Endothelial cell of hepatic sinusoid (primary cell): Measurements from ENCODE around the gene ADIPOR2.

Experiments used
- in situ Hi-C: cut with HindIII; loops from 2 replicates; pipeline ENCODE4 v1.10.0; 2017; ENCODE audit warnings: low sequenced_read_pairs

The ADIPOR2 gene

GRCh38 chr12:1826401-1826800 lies 135.5 kb downstream of the ADIPOR2 start:
- in situ Hi-C loops: no loop called here

- in situ Hi-C loops: no loop called here
Measured at GRCh38 chr12:1826867-1827705, 136.2 kb downstream of the ADIPOR2 start.

DNA sequence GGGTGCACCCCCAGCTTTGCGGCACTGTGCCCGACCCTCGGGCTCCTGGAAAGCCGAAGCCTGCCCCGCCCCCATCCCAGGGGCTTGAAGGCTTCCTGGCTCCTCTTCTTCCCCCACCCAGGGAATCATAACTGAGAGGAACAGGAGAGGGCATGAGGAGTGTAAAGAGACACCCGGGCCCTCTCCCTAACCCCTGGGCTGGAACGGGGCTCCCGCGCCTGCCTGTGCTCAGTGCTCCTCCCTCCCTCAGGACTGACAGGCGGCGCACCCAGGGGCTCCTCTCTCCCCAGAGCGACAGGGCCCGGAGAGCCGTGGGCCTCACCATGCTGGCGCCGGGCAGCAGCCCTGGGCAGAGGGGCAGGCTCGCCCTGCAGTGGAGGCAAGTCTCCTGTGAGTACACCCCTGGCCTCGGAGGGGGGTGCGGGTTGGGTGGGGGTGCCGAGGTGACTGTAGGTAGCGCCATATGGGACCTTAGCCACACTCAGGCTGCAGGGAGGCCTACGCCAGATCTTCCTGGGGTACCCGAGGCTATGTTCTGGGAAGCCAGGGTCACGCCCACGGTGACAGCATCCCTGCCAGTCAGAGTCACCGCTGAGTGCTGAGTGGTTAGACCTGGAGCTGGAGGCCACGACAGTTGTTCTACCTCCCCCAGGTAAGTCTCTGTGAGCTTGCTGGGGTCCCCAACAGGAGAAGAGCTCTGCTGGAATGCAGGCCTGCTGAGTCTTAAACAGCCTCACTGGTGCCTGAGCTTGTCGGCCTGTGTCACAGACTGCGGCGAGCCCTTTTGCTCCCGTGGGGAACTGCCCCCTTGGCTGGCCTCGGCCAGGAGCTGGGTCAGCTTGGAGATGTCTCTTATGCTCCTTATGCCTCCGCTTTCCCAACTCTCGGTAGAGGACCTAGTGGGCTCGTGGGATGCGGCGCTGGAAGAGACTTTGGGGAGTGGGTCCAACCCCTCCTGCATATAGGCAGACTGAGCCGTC lies 137.2 kb downstream of the ADIPOR2 start:
- in situ Hi-C loops: no loop called here

GRCh38 chr12:1828856-1829255 lies 138.0 kb downstream of the ADIPOR2 start:
- in situ Hi-C loops: no loop called here

DNA sequence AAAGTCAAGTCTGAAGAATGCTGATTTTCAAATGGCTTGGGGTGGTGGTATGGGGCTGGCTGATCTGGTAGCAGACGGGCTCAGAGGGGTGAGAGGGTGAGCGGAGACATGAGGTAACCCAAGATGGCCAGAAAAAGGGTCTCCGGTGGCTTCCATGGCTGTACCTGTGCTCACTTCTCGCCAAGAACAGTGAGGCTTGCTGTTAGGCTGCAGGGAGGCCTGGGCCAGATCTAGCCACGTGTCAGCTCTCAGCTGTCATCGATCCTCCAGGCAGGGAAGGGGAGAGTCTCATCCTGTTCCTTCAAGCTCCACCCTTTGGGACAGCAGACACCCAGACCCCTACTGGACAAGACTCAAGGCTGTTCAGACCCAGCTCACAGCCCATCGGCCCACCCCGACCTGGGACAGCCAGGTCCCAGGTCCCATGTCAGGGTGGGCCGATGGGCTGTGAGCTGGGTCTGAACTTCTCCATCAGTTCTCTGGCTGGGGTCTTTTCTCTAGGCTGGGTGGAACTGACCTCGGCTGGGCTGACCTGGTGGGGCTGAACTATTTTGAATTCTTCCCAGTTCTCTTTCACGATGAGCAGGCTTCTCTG lies 138.5 kb downstream of the ADIPOR2 start:
- in situ Hi-C loops: no loop called here

DNA sequence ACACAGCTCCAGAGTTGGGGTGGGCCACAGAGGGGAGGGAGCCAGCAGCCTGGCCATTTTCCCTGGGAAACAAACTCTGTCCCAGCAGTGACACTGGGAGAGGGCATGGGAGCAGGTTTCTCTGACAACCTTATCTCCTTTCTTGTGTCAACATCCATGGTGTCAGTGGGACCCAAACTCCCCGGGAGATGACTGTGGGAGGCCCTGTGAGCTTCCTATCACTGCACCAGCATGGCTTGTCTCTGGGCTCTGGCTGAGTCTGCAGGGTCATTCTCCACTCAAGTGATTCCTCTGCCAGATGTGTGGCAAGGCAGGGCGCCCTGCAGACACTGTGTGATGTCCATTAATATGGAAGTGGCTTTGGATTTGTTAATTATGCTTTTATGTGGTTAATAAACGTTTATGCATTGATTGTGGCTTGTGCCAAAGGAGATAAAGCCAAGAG lies 139.6 kb downstream of the ADIPOR2 start:
- in situ Hi-C loops: no loop called here

- in situ Hi-C loops: no loop called here
Measured at GRCh38 chr12:1830981-1831963, 140.4 kb downstream of the ADIPOR2 start.

GRCh38 chr12:1832801-1833595 lies 142.1 kb downstream of the ADIPOR2 start:
- in situ Hi-C loops: no loop called here

DNA sequence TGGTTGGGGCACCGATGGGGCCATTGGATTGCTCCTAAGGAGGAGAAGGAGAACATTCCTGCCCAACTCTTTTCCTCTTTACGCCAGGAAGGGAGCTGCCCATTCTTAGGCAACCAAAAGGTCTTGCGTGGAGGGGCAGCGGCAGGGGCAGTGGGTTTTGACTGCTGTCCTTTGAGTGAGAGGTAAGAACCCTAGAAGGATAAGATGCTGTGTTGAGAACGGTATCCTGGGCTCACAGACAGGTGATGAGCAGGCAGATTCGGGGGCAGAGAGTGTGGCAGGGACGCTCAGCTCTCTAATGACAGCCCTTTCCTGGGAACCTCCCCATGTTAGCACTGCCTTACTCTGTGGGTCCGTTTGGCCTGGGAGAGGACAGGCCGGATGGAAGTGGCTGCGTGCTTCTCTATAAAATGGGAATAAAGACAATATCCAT lies 142.7 kb downstream of the ADIPOR2 start:
- in situ Hi-C loops: no loop called here

DNA sequence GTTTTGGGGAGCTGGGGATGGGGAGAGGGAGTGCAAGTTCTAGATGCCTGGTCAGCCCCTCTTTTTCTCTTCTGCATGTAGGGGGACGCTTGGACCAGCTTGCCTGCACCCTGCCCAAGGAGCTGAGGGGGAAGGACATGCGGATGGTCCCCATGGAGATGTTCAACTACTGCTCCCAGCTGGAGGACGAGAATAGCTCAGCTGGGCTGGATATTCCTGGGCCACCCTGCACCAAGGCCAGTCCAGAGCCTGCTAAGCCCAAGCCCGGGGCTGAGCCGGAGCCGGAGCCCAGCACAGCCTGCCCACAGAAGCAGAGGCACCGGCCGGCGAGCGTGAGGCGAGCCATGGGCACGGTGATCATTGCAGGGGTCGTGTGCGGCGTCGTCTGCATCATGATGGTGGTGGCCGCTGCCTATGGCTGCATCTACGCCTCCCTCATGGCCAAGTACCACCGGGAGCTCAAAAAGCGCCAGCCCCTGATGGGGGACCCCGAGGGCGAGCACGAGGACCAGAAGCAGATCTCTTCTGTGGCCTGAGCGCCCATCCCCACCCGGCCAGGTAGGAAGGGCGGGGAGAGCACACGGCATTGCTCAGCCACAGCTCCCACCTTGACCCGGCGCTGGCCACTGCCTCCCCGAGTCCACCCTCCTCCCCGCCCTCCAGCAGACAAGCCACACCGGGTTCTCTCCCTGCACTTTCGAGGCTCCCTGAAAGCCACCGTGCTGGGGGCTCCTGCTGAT lies 143.5 kb downstream of the ADIPOR2 start:
- in situ Hi-C loops: no loop called here

DNA sequence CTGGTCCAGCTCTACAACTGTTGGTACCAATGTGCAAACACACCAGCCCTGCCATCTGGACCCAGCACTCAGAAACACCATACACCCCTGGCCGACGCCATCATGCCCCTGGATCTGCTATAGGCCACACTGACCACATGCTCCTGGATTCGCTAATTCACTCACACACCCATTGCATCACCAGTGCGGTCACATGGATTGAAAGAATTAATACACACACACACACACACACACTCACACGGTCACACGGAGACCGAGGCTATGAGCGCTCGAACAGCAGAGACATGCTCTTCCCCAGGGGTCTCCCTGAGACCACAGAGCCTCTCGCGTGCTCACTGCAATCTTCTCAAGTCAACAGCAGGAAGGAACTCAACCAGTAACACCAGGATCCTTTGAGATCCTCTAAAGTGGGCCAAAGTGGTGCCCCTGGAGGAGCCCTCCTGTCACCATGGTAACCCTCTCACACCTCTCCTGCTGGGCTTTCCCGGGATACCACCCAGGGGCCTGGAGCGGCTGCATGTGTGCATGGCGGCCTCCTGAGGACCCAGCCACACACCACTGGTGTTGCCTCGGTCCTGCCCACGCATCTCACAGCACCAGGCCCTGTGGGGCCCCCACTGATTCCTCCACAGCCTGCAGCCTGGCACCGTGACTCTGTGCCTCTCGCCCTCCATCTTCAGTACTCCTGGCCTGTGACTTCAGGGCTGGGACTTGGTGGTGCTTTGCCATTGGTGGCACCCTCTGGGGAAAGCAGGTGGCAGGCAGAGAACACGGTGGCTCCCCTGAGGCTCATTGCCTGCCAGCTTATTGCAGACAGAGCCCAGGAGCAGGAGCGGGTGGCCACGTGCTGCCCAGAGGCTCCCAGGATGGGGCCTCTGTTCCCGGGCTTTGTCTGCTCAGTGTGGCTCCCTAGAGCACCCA lies 144.6 kb downstream of the ADIPOR2 start:
- in situ Hi-C loops: loop anchor here (5.0 kb wide), 1 partner anchor 92 kb away; no protein-coding TSS in a partner anchor

DNA sequence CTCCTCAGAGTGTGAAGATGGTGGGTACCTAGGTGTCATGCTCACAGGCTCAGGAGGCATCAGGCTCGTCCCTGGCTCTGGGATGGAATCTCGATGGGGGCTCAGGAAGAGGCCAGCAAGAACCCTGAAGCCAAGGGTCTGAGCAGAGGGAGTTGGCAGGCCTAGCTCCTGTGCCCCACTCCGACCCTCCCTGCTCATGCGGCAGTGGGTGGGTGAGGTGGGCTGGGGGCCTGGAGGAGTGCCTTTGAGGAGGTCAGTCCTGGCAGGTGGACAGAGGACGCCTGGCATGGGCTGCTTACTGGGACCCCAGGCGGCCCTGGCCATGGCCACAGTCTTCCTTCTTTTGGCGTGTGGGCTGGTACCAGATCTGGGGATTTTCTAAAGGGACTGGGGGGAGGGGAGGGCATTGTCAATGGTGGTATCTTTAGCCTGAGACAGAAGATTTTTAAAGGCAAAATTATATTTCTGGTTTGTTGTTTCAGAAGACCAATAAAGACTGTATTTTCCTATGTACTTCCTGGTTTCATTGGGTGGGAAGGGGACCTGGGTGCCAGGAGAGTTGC lies 145.5 kb downstream of the ADIPOR2 start:
- in situ Hi-C loops: loop anchor here (5.0 kb wide), 1 partner anchor 91 kb away; no protein-coding TSS in a partner anchor

GRCh38 chr12:1836854-1837421 lies 146.1 kb downstream of the ADIPOR2 start:
- in situ Hi-C loops: loop anchor here (5.0 kb wide), 1 partner anchor 90 kb away; no protein-coding TSS in a partner anchor

- in situ Hi-C loops: loop anchor here (5.0 kb wide), 1 partner anchor 90 kb away; no protein-coding TSS in a partner anchor
Measured at GRCh38 chr12:1837541-1838204, 146.8 kb downstream of the ADIPOR2 start.
